ENCODE data around the gene ERBB4.

Gene ERBB4

GRCh38 chr2:211665299-211665698 is 873.3 kb downstream of the ERBB4 start:
- TF ChIP-seq CTCF (conservative IDR thresholded peaks at IDR 0.05; ENCODE audit: low read depth, low read length) = no peak
- Histone ChIP-seq H3K4me1 (ENCODE audit: low read depth, poor library complexity, severe bottlenecking) (no peaks in the 10 kb centered on the region), H3K27me3 (ENCODE audit: insufficient read depth, low read depth) (no peaks in the 10 kb centered on the region), H3K9ac (no peak overlapping the region), H3K4me3 (IDR thresholded peaks at IDR 0.05; ENCODE audit: insufficient read depth, low read depth, low read length) (no peak overlapping the region), H3K36me3 (ENCODE audit: insufficient read depth) (no peaks in the 10 kb centered on the region), H3K27ac (no peak overlapping the region), H3K4me2 (no peak overlapping the region), H3K79me2 (ENCODE audit: insufficient read depth, low read depth) (no peaks in the 10 kb centered on the region), H2AFZ (ENCODE audit: low read depth) (no peak overlapping the region), H4K20me1 (ENCODE audit: insufficient read depth) (no peaks in the 10 kb centered on the region)

GRCh38 chr2:211664321-211664720 is 874.3 kb downstream of the ERBB4 start:
- H3K36me3 ChIP-seq (ENCODE audit: insufficient read depth) = no peaks in the 10 kb centered on the region
- no peak overlapping the region for H3K4me2 ChIP-seq
- no peak for TF ChIP-seq CTCF (conservative IDR thresholded peaks at IDR 0.05; ENCODE audit: low read depth, low read length)
- no peak overlapping the region for H3K4me3 ChIP-seq (IDR thresholded peaks at IDR 0.05; ENCODE audit: insufficient read depth, low read depth, low read length)
- H2AFZ ChIP-seq (ENCODE audit: low read depth) = no peak overlapping the region
- no peaks in the 10 kb centered on the region for H3K4me1 ChIP-seq (ENCODE audit: low read depth, poor library complexity, severe bottlenecking)
- H3K9ac ChIP-seq = no peak overlapping the region
- no peaks in the 10 kb centered on the region for H4K20me1 ChIP-seq (ENCODE audit: insufficient read depth)
- no peaks in the 10 kb centered on the region for H3K79me2 ChIP-seq (ENCODE audit: insufficient read depth, low read depth)
- H3K27ac ChIP-seq = no peak overlapping the region
- no peaks in the 10 kb centered on the region for H3K27me3 ChIP-seq (ENCODE audit: insufficient read depth, low read depth)

GRCh38 chr2:211654211-211654780 is 884.3 kb downstream of the ERBB4 start:
- Histone ChIP-seq H2AFZ (ENCODE audit: low read depth) (no peak overlapping the region), H3K4me3 (IDR thresholded peaks at IDR 0.05; ENCODE audit: insufficient read depth, low read depth, low read length) (no peak overlapping the region), H3K4me2 (no peak overlapping the region), H4K20me1 (ENCODE audit: insufficient read depth) (no peaks in the 10 kb centered on the region), H3K9ac (no peak overlapping the region), H3K79me2 (ENCODE audit: insufficient read depth, low read depth) (no peaks in the 10 kb centered on the region), H3K4me1 (ENCODE audit: low read depth, poor library complexity, severe bottlenecking) (no peaks in the 10 kb centered on the region), H3K36me3 (ENCODE audit: insufficient read depth) (no peaks in the 10 kb centered on the region), H3K27me3 (ENCODE audit: insufficient read depth, low read depth) (no peaks in the 10 kb centered on the region), H3K27ac (no peak overlapping the region)
- TF ChIP-seq CTCF (conservative IDR thresholded peaks at IDR 0.05; ENCODE audit: low read depth, low read length) = no peak

- Histone ChIP-seq H3K9ac (no peak overlapping the region), H3K4me2 (no peak overlapping the region), H3K4me1 (ENCODE audit: low read depth, poor library complexity, severe bottlenecking) (no peaks in the 10 kb centered on the region), H3K79me2 (ENCODE audit: insufficient read depth, low read depth) (no peaks in the 10 kb centered on the region), H3K4me3 (IDR thresholded peaks at IDR 0.05; ENCODE audit: insufficient read depth, low read depth, low read length) (no peak overlapping the region), H3K27me3 (ENCODE audit: insufficient read depth, low read depth) (no peaks in the 10 kb centered on the region), H3K36me3 (ENCODE audit: insufficient read depth) (no peaks in the 10 kb centered on the region), H2AFZ (ENCODE audit: low read depth) (no peak overlapping the region), H3K27ac (no peak overlapping the region), H4K20me1 (ENCODE audit: insufficient read depth) (no peaks in the 10 kb centered on the region)
- no peak for TF ChIP-seq CTCF (conservative IDR thresholded peaks at IDR 0.05; ENCODE audit: low read depth, low read length)
Measured at GRCh38 chr2:211652327-211652726, 886.3 kb downstream of the ERBB4 start.

Measured in KMS-11 (cell line).